Esophagus squamous epithelium (tissue), 5 donors: Measurements from ENCODE around the gene MCHR2. TPM values are rescaled to one million over a fixed set of nuclear protein-coding genes. Genes with fewer than 3 reads are reported as not detected.

Experiments
- DNase-seq: peaks from one replicate; lab custom pipeline; 2025; lab: John Stamatoyannopoulos, UW
- H3K27ac ChIP-seq, 4 donors: fragments of 200-600 bp; sonication (generic); one replicate each; pipeline ENCODE4 v1.5.1; 2016 to 2019; ENCODE audit warnings: mild to moderate bottlenecking in 1 of 4
- H3K27me3 ChIP-seq, 4 donors: fragments of 200-600 bp; sonication (generic); 1 replicate in 3 of 4; 2 replicates in 1 of 4; pipeline versions ENCODE4 v1.5.1 to v1.6.0; 2017 to 2021; ENCODE audit warnings: antibody characterized with exemption in 1 of 4
- H3K36me3 ChIP-seq, 3 donors: fragments of 200-600 bp; sonication (generic); one replicate each; pipeline ENCODE4 v1.5.1; 2016 to 2019
- H3K4me1 ChIP-seq, 3 donors: fragments of 200-600 bp; sonication (generic); one replicate each; pipeline ENCODE4 v1.5.1; 2017 to 2019
- H3K4me3 ChIP-seq, 4 donors: fragments of 200-600 bp; sonication (generic); 1 replicate in 3 of 4; 2 replicates in 1 of 4; pipeline ENCODE4 v1.5.1; 2016 to 2019; ENCODE audit warnings: mild to moderate bottlenecking in 2 of 4, moderate library complexity in 1 of 4
- H3K9me3 ChIP-seq, 3 donors: fragments of 200-600 bp; sonication (generic); one replicate each; pipeline ENCODE4 v1.5.1; 2016 to 2019
- POLR2A ChIP-seq, 4 donors: fragments of 450-650 bp; IDR thresholded peaks; one replicate each; pipeline ENCODE4 v1.6.1; 2017; ENCODE audit warnings: antibody characterized with exemption in 4 of 4, mild to moderate bottlenecking in 4 of 4, moderate library complexity in 3 of 4
- WGBS, 2 donors: methylation state at CpG; one replicate each; pipeline ENCODE4 v1.1.5; 2018; 5-methylcytosine and 5-hydroxymethylcytosine counted together
- intact Hi-C: fragments of 100-400 bp; cut with DNase I; formaldehyde crosslinking; loops from one replicate; pipeline ENCODE4 v1.15.0; 2022
- total RNA-seq, 4 donors: library from RNA; depleted of rRNA; stranded (reverse); fragments of >200 nt; gene quantifications; one replicate each; pipeline ENCODE4 v1.1.0, GENCODE V29; 2016
- TF ChIP-seq, protein P1 (sequence below), 6 experiments: fragments of 450-650 bp in 4 of 6; fragments of 200-600 bp in 2 of 6; sonication (generic) in 2 of 6; IDR thresholded peaks; one replicate each; pipeline ENCODE4 v1.5.1; 2016 to 2019; ENCODE audit warnings: antibody characterized with exemption in 6 of 6, mild to moderate bottlenecking in 4 of 6, moderate library complexity in 4 of 6
- donor health status: DM: yes; HTN: yes; CAD: no.

Gene MCHR2
- total RNA-seq, 4 donors from 2014 or later, result not detected

DNA sequence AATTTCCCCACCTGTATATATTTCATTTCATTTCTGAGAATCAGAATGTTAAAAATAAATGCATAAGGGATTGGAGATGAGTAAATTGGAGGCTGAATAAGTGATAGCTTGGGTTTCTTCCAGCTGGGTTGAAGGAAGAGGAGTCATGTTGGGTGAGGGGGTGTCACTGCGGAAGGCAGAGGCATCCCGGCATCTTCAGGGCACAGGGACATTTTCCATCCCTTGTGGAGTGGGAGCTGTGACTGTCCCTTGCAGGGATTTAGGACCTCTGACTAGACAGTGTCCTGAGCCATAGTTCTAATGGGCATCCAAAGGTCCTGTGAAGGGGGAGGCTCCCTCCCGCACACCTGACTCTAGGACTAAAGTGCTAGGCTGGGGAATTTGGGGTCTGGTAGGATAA is 2.1 kb downstream of the MCHR2 start:
- Histone ChIP-seq H3K36me3 (no peaks in the 10 kb centered on the region), H3K9me3 (no peaks in the 10 kb centered on the region), H3K4me1 (peaks cover 0 to 10% (median 0%) of the 10 kb centered on the region in 3 donors), H3K27ac (no peak overlapping the region), H3K4me3 (no peak overlapping the region), H3K27me3 (peaks cover 0 to 51% (median 2%) of the 10 kb centered on the region in 4 donors)
- WGBS, 2 donors, result 97% methylated on average over 3 of the region's 3 CpGs
- intact Hi-C loops, result no loop called here
- TF ChIP-seq POLR2A (IDR thresholded peaks at IDR 0.05), result no peak
- TF ChIP-seq, protein P1, sequence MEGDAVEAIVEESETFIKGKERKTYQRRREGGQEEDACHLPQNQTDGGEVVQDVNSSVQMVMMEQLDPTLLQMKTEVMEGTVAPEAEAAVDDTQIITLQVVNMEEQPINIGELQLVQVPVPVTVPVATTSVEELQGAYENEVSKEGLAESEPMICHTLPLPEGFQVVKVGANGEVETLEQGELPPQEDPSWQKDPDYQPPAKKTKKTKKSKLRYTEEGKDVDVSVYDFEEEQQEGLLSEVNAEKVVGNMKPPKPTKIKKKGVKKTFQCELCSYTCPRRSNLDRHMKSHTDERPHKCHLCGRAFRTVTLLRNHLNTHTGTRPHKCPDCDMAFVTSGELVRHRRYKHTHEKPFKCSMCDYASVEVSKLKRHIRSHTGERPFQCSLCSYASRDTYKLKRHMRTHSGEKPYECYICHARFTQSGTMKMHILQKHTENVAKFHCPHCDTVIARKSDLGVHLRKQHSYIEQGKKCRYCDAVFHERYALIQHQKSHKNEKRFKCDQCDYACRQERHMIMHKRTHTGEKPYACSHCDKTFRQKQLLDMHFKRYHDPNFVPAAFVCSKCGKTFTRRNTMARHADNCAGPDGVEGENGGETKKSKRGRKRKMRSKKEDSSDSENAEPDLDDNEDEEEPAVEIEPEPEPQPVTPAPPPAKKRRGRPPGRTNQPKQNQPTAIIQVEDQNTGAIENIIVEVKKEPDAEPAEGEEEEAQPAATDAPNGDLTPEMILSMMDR (IDR thresholded peaks at IDR 0.05), result no peak
- no peak for DNase-seq

DNA sequence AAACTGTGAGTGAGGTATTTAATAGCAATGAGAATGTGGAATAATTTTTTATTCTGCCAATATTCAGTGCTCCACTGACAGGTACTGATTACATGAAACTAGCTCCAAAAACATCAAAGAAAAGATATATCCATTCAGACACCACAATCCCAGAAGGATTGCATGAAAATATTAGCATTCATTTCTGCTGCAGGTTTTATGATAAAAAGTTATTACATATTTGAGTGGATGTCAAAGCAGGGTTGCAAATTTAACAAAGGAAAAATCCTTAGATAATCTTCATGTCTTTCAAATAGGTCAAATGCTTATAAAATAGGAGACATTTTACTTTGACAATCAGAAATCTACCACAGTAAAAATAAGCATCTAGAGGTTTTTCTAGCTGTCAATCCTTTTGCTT is 13.3 kb downstream of the MCHR2 start:
- intact Hi-C loops, result no loop called here
- Histone ChIP-seq H3K27ac (no peak overlapping the region), H3K4me1 (no peaks in the 10 kb centered on the region), H3K27me3 (no peaks in the 10 kb centered on the region), H3K36me3 (no peaks in the 10 kb centered on the region), H3K4me3 (no peak overlapping the region), H3K9me3 (no peaks in the 10 kb centered on the region)
- no peak for DNase-seq
- TF ChIP-seq, protein P1 (IDR thresholded peaks at IDR 0.05), result no peak
- TF ChIP-seq POLR2A (IDR thresholded peaks at IDR 0.05), result no peak

DNA sequence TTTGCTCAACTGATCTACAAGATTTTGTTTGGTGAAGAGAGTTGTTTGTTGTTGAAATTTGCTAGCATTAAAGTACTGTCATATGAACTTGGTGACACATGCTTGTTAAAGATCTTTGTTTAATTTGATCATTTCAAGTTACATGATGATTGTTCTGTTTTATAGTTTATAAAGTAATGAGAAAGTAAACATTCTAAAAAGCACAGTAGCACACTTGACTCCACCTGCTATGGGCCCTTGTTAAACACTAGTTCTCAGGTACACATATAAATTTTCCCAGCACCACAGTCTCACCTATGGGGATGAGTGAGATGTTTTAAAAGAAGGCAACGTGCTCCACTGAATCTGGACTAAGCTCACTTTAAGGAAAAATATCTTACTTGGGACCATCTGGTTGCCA is 14.1 kb downstream of the MCHR2 start:
- Histone ChIP-seq H3K27me3 (no peaks in the 10 kb centered on the region), H3K9me3 (no peaks in the 10 kb centered on the region), H3K36me3 (no peaks in the 10 kb centered on the region), H3K4me3 (no peak overlapping the region), H3K4me1 (no peaks in the 10 kb centered on the region), H3K27ac (no peak overlapping the region)
- intact Hi-C loops, result no loop called here
- TF ChIP-seq, protein P1 (IDR thresholded peaks at IDR 0.05), result no peak
- no peak for TF ChIP-seq POLR2A (IDR thresholded peaks at IDR 0.05)
- DNase-seq, result no peak
- WGBS, 2 donors, result 14 to 58% methylated on average over 1 of the region's 1 CpG

DNA sequence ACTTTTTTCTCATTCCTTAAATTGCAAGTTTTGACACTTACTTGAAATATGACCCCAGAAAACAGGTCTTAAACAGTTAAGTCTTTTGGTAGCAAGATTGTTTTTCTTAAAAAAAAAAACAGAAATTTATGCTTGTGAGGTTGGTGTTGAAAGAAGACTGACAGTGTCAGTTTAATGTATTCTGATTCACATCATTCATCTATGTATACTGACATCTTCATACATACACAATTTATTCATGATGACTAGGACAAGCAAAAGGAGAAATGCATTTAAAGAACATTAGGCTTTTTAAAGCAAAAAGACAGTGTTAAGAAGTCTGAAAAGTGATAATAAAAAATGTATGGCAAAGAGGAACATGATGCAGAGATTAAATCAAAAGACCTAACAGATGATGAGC is 27.0 kb downstream of the MCHR2 start:
- DNase-seq, result no peak
- intact Hi-C loops, result no loop called here
- H3K36me3 ChIP-seq, result no peaks in the 10 kb centered on the region
- no peak overlapping the region for H3K4me3 ChIP-seq
- TF ChIP-seq, protein P1 (IDR thresholded peaks at IDR 0.05), result no peak
- TF ChIP-seq POLR2A (IDR thresholded peaks at IDR 0.05), result no peak
- no peak overlapping the region for H3K27ac ChIP-seq
- no peaks in the 10 kb centered on the region for H3K4me1 ChIP-seq
- H3K27me3 ChIP-seq, result no peaks in the 10 kb centered on the region
- H3K9me3 ChIP-seq, result no peaks in the 10 kb centered on the region

DNA sequence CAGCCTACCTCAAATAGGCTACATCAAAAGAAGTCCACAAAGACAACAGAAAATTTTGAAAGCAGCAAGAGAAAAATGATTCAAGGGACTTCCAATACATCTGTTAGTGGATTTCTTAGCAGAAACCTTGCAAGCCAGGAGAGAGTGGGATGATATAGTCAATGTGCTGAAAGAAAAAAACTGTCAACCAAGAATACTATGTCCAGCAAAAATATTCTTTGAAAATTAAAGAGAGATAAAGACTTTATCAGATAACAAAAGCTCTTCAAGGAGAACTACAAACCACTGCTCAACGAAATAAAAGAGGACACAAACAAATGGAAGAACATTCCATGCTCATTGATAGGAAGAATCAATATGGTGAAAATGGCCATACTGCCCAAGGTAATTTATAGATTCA is 34.0 kb downstream of the MCHR2 start:
- intact Hi-C loops, result no loop called here
- Histone ChIP-seq H3K36me3 (no peaks in the 10 kb centered on the region), H3K4me3 (no peak overlapping the region), H3K9me3 (peaks cover 0 to 21% (median 7%) of the 10 kb centered on the region in 3 donors), H3K27ac (no peak overlapping the region), H3K27me3 (no peaks in the 10 kb centered on the region), H3K4me1 (no peaks in the 10 kb centered on the region)
- no peak for DNase-seq
- WGBS, 2 donors, result 68 to 79% methylated on average over 1 of the region's 1 CpG
- TF ChIP-seq, protein P1 (IDR thresholded peaks at IDR 0.05), result no peak
- TF ChIP-seq POLR2A (IDR thresholded peaks at IDR 0.05), result no peak
